Measurements from ENCODE around the gene PLVAP.

PLVAP gene

GRCh38 chr19:17404015-17404414 lies 26.9 kb upstream of the PLVAP start (continued):
- no peak for TF ChIP-seq ZNF529 (tag by site-specific recombination; IDR thresholded peaks at IDR 0.05; ENCODE audit: insufficient replicate concordance)
- TF ChIP-seq SP2 (tag by site-specific recombination; IDR thresholded peaks at IDR 0.05): no peak
- TF ChIP-seq ZNF398 (tag by site-specific recombination; IDR thresholded peaks at IDR 0.05): 0 out of 2 replicates have a peak, but pooled peaks have one; percentile 25
- no peak for TF ChIP-seq ZNF747 (tag by site-specific recombination; IDR thresholded peaks at IDR 0.05)
- no peak for TF ChIP-seq ZNF175 (tag by site-specific recombination; IDR thresholded peaks at IDR 0.05)
- no peak for TF ChIP-seq ZNF221 (tag by site-specific recombination; IDR thresholded peaks at IDR 0.05; ENCODE audit: borderline replicate concordance)
- TF ChIP-seq ZNF37A (tag by site-specific recombination; IDR thresholded peaks at IDR 0.05): no peak
- TF ChIP-seq ZNF624 (tag by site-specific recombination; IDR thresholded peaks at IDR 0.05): no peak
- TF ChIP-seq SP7 (tag by site-specific recombination; IDR thresholded peaks at IDR 0.05): no peak
- TF ChIP-seq EGR2 (tag by site-specific recombination; IDR thresholded peaks at IDR 0.05; ENCODE audit: low read depth): peak; percentile 65
- no peak for TF ChIP-seq ZNF654 (tag by site-specific recombination; IDR thresholded peaks at IDR 0.05; ENCODE audit: low read depth)
- TF ChIP-seq TRIM28 (IDR thresholded peaks at IDR 0.05; ENCODE audit: borderline replicate concordance, low read length): no peak

GRCh38 chr19:17402982-17403855 lies 26.1 kb upstream of the PLVAP start:
- Histone ChIP-seq H3K9me3 (ENCODE audit: control insufficient read depth, insufficient read depth, low read depth, low read length) (no peaks in the 10 kb centered on the region), H3K4me3 (ENCODE audit: low read depth, low read length) (no peak overlapping the region), H3K36me3 (ENCODE audit: control insufficient read depth in 2 of 2, insufficient read depth in 1 of 2, low read length in 2 of 2) (no peaks in the 10 kb centered on the region), H3K27ac (ENCODE audit: extremely low read depth, low read depth, low read length) (no peak overlapping the region), H3K4me1 (ENCODE audit: control insufficient read depth, insufficient read depth, low read length) (no peaks in the 10 kb centered on the region)
- CTCF ChIA-PET: interaction anchor here (0.9 to 1.2 kb wide), 2 partner anchors 9 to 12 kb away, joined by 3 to 5 read pairs; partner anchors contain the start of gene CCDC194
- POLR2A ChIA-PET: interaction anchor here (0.6 to 1.2 kb wide), 6 partner anchors 17 to 461 kb away, joined by 3 to 9 read pairs (median 5); partner anchors contain the start of genes MVB12A and RPL18A
- TF ChIP-seq GLI4 (tag by site-specific recombination; IDR thresholded peaks at IDR 0.05): no peak
- TF ChIP-seq ZFP37 (tag by site-specific recombination; IDR thresholded peaks at IDR 0.05): no peak
- no peak for TF ChIP-seq ZNF248 (tag by site-specific recombination; IDR thresholded peaks at IDR 0.05)
- TF ChIP-seq ZSCAN4 (tag by site-specific recombination; IDR thresholded peaks at IDR 0.05): no peak
- peak; percentile 73; the same call in 1 of the 2 replicates for TF ChIP-seq ZNF394 (tag by site-specific recombination; IDR thresholded peaks at IDR 0.05; ENCODE audit: borderline replicate concordance)
- no peak for TF ChIP-seq ZBTB8A (tag by site-specific recombination; IDR thresholded peaks at IDR 0.05)
- no peak for TF ChIP-seq ZNF362 (tag by site-specific recombination; IDR thresholded peaks at IDR 0.05)
- TF ChIP-seq BCL11B (tag by site-specific recombination; IDR thresholded peaks at IDR 0.05; ENCODE audit: low read depth): 0 out of 2 replicates have a peak, but pooled peaks have one; percentile 33
- no peak for TF ChIP-seq YY2 (tag by site-specific recombination; IDR thresholded peaks at IDR 0.05)
- TF ChIP-seq ZNF221 (tag by site-specific recombination; IDR thresholded peaks at IDR 0.05; ENCODE audit: borderline replicate concordance): no peak
- TF ChIP-seq ZNF37A (tag by site-specific recombination; IDR thresholded peaks at IDR 0.05): no peak
- no peak for TF ChIP-seq PRDM1 (tag by site-specific recombination; IDR thresholded peaks at IDR 0.05)
- TF ChIP-seq SP3 (tag by site-specific recombination; IDR thresholded peaks at IDR 0.05): 0 out of 2 replicates have a peak, but pooled peaks have one; percentile 28
- peak; percentile 60 for TF ChIP-seq ZBTB17 (tag by site-specific recombination; IDR thresholded peaks at IDR 0.05)
- no peak for TF ChIP-seq ZNF223 (tag by site-specific recombination; IDR thresholded peaks at IDR 0.05)
- TF ChIP-seq ZNF132 (tag by site-specific recombination; IDR thresholded peaks at IDR 0.05; ENCODE audit: borderline replicate concordance): no peak
- 0 out of 2 replicates have a peak, but pooled peaks have one; percentile 20 for TF ChIP-seq IKZF3 (tag by site-specific recombination; IDR thresholded peaks at IDR 0.05)
- TF ChIP-seq ZFP69B (tag by site-specific recombination; IDR thresholded peaks at IDR 0.05): no peak
- no peak for TF ChIP-seq SALL2 (tag by site-specific recombination; IDR thresholded peaks at IDR 0.05; ENCODE audit: borderline replicate concordance)
- no peak for TF ChIP-seq ZNF18 (tag by site-specific recombination; IDR thresholded peaks at IDR 0.05)
- TF ChIP-seq SP2 (tag by site-specific recombination; IDR thresholded peaks at IDR 0.05): peak; percentile 45
- peak; percentile 56; the same call in 1 of the 2 replicates for TF ChIP-seq ZNF600 (tag by site-specific recombination; IDR thresholded peaks at IDR 0.05)
- TF ChIP-seq SCRT2 (tag by site-specific recombination; IDR thresholded peaks at IDR 0.05): no peak

Data from HEK293 (cell line).